ENCODE results near the gene SLC27A5.

DNA sequence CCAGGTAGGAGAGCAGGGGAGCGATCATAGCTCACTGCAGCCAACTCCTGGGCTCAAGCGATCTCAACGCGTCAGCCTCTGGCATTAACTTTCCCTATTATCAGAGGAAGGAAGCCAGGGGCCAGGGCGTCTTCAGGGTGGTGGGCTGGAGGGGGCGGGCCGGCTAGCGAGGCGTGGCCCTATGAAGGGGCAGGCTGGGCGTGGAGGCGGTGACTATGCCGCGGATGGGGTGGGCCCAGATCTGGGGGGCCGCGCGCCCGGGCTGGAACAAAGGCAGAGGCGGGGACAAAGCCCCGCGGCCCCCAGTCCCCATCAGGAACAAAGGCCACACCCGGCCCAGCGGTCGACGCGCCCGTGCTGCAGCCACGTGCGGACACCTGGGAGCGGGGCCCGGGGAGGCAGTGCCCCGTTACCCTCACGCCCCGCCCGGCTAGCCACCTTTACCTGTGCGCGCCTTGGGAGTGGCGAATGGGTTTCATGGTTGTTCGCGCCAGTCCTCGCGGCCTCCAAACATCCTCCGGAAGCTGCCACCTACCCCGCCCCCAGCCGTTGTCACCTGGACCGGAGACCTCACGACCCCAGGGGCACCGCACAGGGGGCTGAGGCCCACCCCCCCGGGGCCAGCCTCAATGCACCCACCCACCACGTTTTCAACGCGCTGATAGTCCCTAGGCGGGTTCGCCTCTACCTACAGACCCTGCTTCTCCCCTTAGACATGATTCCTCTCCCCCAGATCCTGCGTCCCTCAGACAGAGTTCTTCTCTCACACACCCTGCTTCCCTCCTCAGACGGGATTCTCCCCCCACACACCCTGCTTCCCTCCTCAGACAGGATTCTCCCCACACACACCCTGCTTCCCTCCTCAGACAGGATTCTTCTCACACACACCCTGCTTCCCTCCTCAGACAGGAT, 26.7 kb upstream of the SLC27A5 start:
- TF ChIP-seq, protein P1, sequence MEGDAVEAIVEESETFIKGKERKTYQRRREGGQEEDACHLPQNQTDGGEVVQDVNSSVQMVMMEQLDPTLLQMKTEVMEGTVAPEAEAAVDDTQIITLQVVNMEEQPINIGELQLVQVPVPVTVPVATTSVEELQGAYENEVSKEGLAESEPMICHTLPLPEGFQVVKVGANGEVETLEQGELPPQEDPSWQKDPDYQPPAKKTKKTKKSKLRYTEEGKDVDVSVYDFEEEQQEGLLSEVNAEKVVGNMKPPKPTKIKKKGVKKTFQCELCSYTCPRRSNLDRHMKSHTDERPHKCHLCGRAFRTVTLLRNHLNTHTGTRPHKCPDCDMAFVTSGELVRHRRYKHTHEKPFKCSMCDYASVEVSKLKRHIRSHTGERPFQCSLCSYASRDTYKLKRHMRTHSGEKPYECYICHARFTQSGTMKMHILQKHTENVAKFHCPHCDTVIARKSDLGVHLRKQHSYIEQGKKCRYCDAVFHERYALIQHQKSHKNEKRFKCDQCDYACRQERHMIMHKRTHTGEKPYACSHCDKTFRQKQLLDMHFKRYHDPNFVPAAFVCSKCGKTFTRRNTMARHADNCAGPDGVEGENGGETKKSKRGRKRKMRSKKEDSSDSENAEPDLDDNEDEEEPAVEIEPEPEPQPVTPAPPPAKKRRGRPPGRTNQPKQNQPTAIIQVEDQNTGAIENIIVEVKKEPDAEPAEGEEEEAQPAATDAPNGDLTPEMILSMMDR (IDR thresholded peaks at IDR 0.05), result no peak
- TF ChIP-seq POLR2AphosphoS5 (IDR thresholded peaks at IDR 0.05), result no peak

Measured in esophagus muscularis mucosa (tissue), 3 donors.